Measurements from ENCODE around the gene COG7. TPM values are rescaled to one million over a fixed set of nuclear protein-coding genes. Genes with fewer than 3 reads are reported as not detected.
"Not testable (repeated sequence)": the region's sequence is repeated elsewhere in the genome, so short reads cannot be mapped to it uniquely, and the experiment has no call there.

The COG7 gene
- 19.3 and 20.0 TPM in 2 replicates for total RNA-seq

DNA sequence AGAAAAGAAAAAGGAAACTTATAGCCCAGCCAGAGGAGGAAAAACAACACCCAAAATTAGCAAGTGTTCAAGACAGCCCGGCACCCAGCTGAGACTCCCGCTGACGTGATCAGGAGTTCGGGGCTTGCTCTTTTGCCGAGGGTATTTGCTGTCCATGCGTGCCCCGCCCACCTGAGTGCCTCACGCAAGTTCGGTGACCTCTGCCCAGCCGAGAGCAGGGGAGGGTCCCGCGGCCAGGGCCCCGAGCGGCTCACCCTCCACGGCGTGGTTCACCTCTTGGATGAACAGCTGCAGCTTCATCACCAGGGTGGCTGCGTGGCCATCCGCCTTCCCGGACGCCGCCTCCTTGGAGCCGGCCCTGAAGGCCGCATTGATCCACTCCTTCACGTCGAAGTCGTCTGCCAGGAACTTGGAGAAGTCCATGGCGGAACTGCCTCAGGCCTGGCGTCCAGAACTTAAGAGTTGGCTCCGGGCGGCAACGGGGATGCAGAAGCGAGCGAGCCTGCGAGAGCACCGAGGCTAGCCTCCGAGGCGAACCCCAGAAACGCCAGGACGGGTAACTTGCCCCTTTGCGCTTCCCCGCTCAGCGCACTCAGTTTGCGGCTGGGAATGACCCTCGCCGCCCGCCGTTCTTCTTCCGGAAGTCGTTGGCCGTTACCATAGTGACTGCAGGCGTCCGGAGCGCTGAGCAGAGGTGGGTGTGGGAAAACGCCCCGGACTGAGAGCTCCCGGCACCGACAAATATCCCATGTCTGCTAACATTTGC, at the start of gene COG7:
COG7 (minus strand) TSS at position 618 of the 766 bp plus-strand sequence; CDS start at position 423, 195 bp downstream.
- intact Hi-C loops (cut with micrococcal nuclease) = loop anchor here (1.0 to 5.0 kb wide), 5 partner anchors 18 to 225 kb away; partner anchors contain the start of genes EARS2, NDUFAB1, PLK1 and UBFD1

DNA sequence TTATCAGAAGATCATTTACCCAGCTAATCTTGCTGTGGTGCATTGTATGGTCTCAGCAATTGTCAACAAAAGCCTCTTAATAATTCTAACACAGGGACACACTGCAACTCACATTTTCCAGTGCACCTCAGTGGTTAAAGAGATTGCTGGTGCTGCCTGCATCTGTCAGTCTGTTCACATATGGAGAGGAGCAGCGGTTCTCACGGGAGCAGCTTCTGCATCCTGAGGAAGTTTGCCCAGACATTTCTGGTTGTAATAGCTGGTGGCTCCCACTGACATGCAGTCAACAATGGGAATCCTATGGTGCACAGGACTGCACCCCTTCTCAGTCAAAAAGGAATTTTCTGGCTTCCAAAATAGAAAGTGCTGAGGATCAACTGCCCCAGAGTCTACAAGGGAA, 49.5 kb upstream of the COG7 start:
- intact Hi-C loops (cut with micrococcal nuclease) = no loop called here

GRCh38 chr16:23501291-23501690, 48.3 kb upstream of the COG7 start:
- intact Hi-C loops (cut with micrococcal nuclease) = no loop called here

DNA sequence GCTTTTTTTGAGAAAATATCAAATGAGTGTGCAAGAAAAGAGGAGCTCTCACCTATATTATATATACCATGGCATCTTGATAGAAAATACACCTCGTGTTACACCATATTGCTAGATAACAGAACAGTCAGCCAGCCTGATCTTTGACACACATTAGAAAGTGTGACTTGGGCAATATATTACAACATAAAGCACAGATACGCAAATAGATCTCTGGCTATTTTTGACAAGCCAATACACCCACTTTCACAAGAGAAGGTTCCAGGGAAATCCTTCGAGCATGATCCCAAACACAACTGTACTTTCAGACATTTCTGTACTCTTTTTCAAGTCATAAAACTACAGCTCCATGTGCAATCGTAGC, 47.9 kb upstream of the COG7 start:
- intact Hi-C loops (cut with micrococcal nuclease) = no loop called here

- intact Hi-C loops (cut with micrococcal nuclease) = no loop called here
Observed at GRCh38 chr16:23500212-23500861, 47.3 kb upstream of the COG7 start.

DNA sequence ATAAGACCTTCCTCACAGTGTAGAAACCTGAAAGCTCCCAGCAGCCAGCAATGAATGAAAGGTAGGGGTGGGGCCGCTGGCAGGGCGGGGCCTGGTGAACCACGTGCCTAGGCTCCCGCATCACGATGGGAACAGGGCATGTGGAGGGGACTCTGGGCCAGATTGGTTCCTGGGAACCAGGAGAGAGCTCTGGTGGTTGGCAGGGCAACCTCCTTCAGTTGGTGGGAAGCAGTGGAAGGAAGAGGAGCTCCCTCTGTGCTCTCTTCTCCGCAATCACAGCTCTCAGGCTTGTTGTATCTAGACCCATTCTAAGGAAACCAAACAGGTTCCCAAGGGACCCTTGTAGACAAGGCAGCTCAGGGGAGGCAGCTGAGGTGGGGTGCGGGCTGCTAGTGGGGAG, 46.8 kb upstream of the COG7 start:
- intact Hi-C loops (cut with micrococcal nuclease) = no loop called here

GRCh38 chr16:23498863-23499262, 45.9 kb upstream of the COG7 start:
- intact Hi-C loops (cut with micrococcal nuclease) = no loop called here

- intact Hi-C loops (cut with micrococcal nuclease) = no loop called here
Observed at GRCh38 chr16:23497543-23497868, 44.5 kb upstream of the COG7 start.

DNA sequence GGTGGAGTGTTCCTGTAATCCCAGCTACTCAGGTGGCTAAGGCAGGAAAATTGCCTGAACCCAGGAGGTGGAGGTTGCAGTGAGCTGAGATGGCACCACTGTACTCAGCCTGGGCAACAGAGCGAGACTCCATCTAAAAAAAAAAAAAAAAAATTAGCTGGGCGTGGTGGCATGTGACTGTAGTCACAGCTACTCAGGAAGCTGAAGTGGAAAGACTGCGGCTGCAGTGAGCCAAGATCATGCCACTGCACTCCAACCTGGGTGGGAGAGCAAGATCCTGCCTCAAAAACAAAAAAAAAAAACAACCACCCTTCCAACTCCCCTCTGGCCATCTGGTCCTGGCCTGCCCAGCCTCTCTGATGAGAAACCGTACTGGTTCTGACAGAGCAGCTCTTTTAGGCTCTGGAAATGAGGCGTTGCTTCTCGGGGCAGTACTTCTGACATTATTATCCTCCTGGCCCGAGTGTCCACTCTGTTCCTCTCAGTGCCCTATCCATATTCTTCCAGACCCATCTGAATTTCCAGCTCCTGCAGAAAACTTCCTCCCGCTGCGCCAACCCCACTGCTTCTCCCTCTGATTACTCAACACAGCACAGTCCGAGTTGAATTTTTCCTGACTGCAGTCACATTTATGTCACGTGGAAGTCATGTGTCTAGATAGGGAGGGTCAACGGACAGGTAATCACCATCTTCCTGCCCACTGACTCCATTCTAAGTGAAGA, 44.0 kb upstream of the COG7 start:
- intact Hi-C loops (cut with micrococcal nuclease) = no loop called here

DNA sequence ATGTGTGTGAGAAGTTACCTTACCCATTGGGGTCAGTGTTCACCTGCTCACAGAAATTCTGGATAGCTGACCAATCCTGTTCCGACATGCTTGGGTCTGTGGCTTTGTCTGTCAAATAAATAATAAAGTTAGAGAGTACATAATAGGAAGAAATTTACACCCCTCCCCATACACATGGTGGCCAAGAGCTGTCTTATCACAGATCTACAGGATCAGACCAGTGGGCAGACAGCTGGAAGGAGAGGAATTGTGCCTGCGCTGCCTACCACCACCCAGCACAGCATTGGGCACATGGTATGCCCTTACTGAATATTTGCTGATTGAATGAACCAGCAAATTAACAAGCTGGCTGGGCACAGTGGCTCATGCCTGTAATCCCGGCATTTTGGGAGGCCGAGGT, 42.7 kb upstream of the COG7 start:
- intact Hi-C loops (cut with micrococcal nuclease) = no loop called here

DNA sequence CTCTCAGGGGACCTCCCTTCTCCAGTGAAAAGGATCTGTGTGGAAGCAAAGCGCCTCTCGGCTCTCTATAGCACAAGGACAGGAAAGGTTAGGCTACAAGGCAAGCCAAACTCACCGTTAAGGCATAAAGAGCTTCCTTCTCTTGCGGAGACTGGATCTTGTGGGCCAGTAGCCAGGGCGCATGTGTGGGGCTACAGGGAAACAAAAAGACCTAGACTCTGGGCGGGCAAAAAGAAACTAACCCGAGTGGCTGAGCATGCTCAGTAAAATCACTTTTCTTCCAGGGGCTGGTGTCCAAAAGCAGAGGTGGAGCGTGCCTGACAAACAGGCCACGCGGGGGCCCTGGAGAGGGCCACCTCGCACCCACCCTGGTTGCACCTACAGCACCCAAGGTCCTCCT, 41.2 kb upstream of the COG7 start:
- intact Hi-C loops (cut with micrococcal nuclease) = no loop called here

DNA sequence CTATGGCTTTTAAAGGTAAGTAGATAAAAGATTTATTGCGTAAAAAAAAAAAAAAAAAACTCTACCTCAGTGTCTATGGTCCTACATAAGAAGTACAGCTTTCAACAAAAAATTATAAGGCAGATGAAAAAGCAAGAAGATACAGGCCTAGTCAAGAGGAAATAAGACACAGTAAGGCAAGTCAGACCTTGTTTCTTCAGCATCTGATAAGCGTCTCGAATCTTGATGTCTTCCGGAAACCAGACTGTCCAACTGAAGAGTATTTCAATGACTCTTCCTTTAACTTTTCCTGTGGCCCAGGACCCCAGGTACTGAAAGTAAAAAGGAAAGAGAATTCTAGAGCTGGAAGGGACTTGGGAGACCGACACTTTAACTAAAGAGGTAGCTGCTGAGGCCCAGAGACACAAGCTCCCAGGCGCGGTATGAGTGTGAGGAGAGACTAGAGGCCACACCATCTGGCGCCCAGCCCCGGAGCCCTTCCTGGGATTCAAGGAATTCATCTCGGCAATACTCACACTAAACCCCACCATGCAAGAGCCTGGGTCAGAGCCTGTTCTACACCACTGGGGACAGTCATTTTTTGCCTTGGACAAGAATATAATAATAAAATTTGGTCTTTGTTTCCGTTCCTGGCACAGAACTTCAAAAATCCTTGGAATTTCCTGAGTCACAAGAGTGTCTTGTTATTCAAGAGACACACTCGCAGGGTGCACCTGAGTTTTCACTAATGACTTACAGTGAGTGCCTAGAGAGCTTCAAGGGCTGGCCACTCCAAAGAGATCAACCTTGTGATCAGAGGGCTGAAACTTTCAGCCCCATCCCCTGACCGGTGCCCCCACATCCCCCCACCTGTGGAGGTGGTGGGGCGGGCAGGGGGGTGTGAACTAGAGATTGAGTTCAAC, 38.8 kb upstream of the COG7 start:
- intact Hi-C loops (cut with micrococcal nuclease) = no loop called here

DNA sequence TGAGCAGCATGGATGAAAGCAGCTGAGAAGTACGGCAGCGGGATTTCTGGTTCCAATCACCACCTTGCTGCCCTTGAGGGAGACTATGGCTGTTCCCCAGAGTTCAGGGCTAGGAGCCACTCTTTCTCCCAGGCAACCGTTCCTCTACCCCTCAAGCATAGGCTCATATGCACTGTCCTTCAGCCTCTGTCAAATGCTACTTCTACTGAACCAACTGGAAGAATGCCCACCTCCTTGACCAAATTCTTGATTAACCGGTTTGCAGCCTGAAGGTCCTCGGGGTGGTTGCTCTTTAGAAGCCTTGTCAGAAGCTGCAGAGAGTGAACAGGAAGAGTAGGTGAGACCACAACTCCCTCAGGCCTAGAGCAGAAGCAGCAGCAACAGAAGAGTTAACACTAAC, 33.5 kb upstream of the COG7 start:
- intact Hi-C loops (cut with micrococcal nuclease) = no loop called here

GRCh38 chr16:23485841-23486240, 32.9 kb upstream of the COG7 start:
- intact Hi-C loops (cut with micrococcal nuclease) = no loop called here

GRCh38 chr16:23485257-23485614, 32.2 kb upstream of the COG7 start:
- intact Hi-C loops (cut with micrococcal nuclease) = no loop called here

- intact Hi-C loops (cut with micrococcal nuclease) = no loop called here
Observed at GRCh38 chr16:23484510-23485256, 31.7 kb upstream of the COG7 start.

- intact Hi-C loops (cut with micrococcal nuclease) = not testable (repeated sequence)
Observed at GRCh38 chr16:23483492-23483891, 30.5 kb upstream of the COG7 start.

- intact Hi-C loops (cut with micrococcal nuclease) = no loop called here
Observed at GRCh38 chr16:23482778-23483177, 29.8 kb upstream of the COG7 start.

DNA sequence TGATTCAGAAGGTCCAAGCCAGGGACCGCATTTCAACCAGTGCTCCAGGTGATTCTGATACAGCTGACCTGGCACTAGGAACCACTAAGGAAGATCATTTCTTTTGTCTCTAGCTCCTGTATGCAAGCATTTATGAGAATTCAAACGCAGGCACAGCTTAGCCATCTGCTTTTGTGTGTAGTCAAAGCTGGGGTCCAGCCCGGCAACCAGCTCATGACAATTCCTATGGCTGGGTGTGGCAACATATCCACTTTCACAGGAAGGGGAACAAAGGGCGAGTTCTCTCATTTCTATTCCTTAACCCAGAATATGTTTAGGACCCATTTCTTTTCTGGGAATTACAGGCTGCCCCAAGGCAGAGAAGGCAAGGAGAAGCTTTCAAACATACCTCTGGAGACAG, 27.3 kb upstream of the COG7 start:
- intact Hi-C loops (cut with micrococcal nuclease) = no loop called here

- intact Hi-C loops (cut with micrococcal nuclease) = no loop called here
Observed at GRCh38 chr16:23479138-23479537, 26.1 kb upstream of the COG7 start.

- intact Hi-C loops (cut with micrococcal nuclease) = no loop called here
Observed at GRCh38 chr16:23478566-23478965, 25.6 kb upstream of the COG7 start.

All from T-helper 2 cell treated with Interferon-gamma antibody and Interleukin-4, amounts not matched to agents 100 ng/mL and 5 ng/mL, for 36 hours (primary cell).